NCI-H2081 (cell line): ENCODE measurements around the gene NSUN2.
"Not testable (repeated sequence)": the region's sequence is repeated elsewhere in the genome, so short reads cannot be mapped to it uniquely, and the experiment has no call there.

Source experiments
- DNase-seq, 2 experiments: peaks; one replicate each; lab custom pipeline; 2025; lab: John Stamatoyannopoulos, UW

Gene NSUN2

GRCh38 chr5:6582507-6583048 lies 50.3 kb downstream of the NSUN2 start:
- peak in 1 of 2 experiments; percentile 23 for DNase-seq

- DNase-seq: no peak
Measured at GRCh38 chr5:6581559-6582426, 51.1 kb downstream of the NSUN2 start.

GRCh38 chr5:6581090-6581489 lies 51.8 kb downstream of the NSUN2 start:
- no peak for DNase-seq

- DNase-seq: no peak
Measured at GRCh38 chr5:6579535-6579934, 53.3 kb downstream of the NSUN2 start.

- no peak for DNase-seq
Measured at GRCh38 chr5:6578676-6579343, 54.0 kb downstream of the NSUN2 start.

GRCh38 chr5:6576861-6577501 lies 55.9 kb downstream of the NSUN2 start:
- DNase-seq: peak; percentile 76 to 89

GRCh38 chr5:6574537-6575245 lies 58.2 kb downstream of the NSUN2 start:
- DNase-seq: peak in 1 of 2 experiments; percentile 64

- DNase-seq: no peak
Measured at GRCh38 chr5:6574111-6574510, 58.7 kb downstream of the NSUN2 start.

- peak in 1 of 2 experiments; percentile 48 for DNase-seq
Measured at GRCh38 chr5:6573651-6574101, 59.2 kb downstream of the NSUN2 start.

- no peak for DNase-seq
Measured at GRCh38 chr5:6572825-6573380, 59.9 kb downstream of the NSUN2 start.

- DNase-seq: no peak
Measured at GRCh38 chr5:6572086-6572824, 60.6 kb downstream of the NSUN2 start.

- DNase-seq: not testable (repeated sequence)
Measured at GRCh38 chr5:6571607-6572006, 61.2 kb downstream of the NSUN2 start.

GRCh38 chr5:6570530-6570929 lies 62.3 kb downstream of the NSUN2 start:
- DNase-seq: no peak

GRCh38 chr5:6568889-6569288 lies 64.0 kb downstream of the NSUN2 start:
- DNase-seq: no peak

GRCh38 chr5:6568383-6568782 lies 64.5 kb downstream of the NSUN2 start:
- DNase-seq: no peak

- no peak for DNase-seq
Measured at GRCh38 chr5:6567835-6568234, 65.0 kb downstream of the NSUN2 start.

- DNase-seq: no peak
Measured at GRCh38 chr5:6567068-6567467, 65.8 kb downstream of the NSUN2 start.

GRCh38 chr5:6565492-6565891 lies 67.4 kb downstream of the NSUN2 start:
- DNase-seq: peak; percentile 72 to 84

GRCh38 chr5:6557807-6558575 lies 74.9 kb downstream of the NSUN2 start:
- no peak for DNase-seq

- DNase-seq: no peak
Measured at GRCh38 chr5:6556802-6557102, 76.1 kb downstream of the NSUN2 start.
